ENCODE data around the gene LHPP.

DNA sequence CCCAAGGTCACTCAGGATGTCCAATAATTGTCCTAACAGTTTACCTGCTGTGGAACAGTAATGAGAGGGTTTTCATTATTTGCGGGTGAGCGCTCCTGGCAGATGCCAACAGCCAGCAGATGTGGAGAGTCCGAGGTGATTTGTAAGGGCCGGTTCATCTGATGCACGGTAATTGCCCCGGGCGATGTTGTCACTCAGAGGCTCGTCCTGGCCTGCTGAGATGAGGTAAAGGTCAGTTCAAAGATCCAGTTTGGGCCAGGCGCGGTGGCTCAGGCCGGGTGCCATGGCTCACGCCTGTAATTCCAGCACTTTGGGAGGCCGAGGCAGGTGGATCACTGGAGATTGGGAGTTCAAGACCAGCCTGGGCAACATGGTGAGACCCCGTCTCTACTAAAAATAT is 16.9 kb downstream of the LHPP start:
- TF ChIP-seq, protein P1, sequence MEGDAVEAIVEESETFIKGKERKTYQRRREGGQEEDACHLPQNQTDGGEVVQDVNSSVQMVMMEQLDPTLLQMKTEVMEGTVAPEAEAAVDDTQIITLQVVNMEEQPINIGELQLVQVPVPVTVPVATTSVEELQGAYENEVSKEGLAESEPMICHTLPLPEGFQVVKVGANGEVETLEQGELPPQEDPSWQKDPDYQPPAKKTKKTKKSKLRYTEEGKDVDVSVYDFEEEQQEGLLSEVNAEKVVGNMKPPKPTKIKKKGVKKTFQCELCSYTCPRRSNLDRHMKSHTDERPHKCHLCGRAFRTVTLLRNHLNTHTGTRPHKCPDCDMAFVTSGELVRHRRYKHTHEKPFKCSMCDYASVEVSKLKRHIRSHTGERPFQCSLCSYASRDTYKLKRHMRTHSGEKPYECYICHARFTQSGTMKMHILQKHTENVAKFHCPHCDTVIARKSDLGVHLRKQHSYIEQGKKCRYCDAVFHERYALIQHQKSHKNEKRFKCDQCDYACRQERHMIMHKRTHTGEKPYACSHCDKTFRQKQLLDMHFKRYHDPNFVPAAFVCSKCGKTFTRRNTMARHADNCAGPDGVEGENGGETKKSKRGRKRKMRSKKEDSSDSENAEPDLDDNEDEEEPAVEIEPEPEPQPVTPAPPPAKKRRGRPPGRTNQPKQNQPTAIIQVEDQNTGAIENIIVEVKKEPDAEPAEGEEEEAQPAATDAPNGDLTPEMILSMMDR (conservative IDR thresholded peaks at IDR 0.05 in 1 of 2, IDR thresholded peaks at IDR 0.05 in 1 of 2; ENCODE audit: low read depth in 1 of 2, low read length in 2 of 2), result no peak
- no peak for TF ChIP-seq EZH2 (IDR thresholded peaks at IDR 0.05; ENCODE audit: low read length, missing control alignments)
